Heart left ventricle (tissue), 16 donors: Measurements from ENCODE around the gene PTPRN2. TPM values are rescaled to one million over a fixed set of nuclear protein-coding genes. Genes with fewer than 3 reads are reported as not detected.

Experiments
- ATAC-seq, 4 donors: fragments of 200-7000 bp; cut with Tn5 transposase; one replicate each; pipeline ENCODE4 v1.9.1; 2020 to 2022; ENCODE audit warnings: moderate library complexity in 4 of 4, mild to moderate bottlenecking in 3 of 4, moderate number of reproducible peaks in 1 of 4
- DNase-seq, 5 donors: peaks; one replicate each; pipeline ENCODE4 v3.0.0-alpha.2; 2020
- H3K27ac ChIP-seq, 12 donors: fragments of 200-600 bp; sonication (generic) in 4 of 12; one replicate each; pipeline versions ENCODE4 v1.5.0 to v1.8.0; 2016 to 2022; ENCODE audit warnings: mild to moderate bottlenecking in 2 of 12
- H3K27me3 ChIP-seq, 9 donors: fragments of 200-600 bp; sonication (generic) in 2 of 9; one replicate each; pipeline versions ENCODE4 v1.5.1 to v1.8.0; 2016 to 2022; ENCODE audit warnings: mild to moderate bottlenecking in 3 of 9
- H3K36me3 ChIP-seq, 9 donors: fragments of 200-600 bp; sonication (generic) in 2 of 9; one replicate each; pipeline versions ENCODE4 v1.5.0 to v1.8.0; 2018 to 2022; ENCODE audit warnings: mild to moderate bottlenecking in 2 of 9
- H3K4me1 ChIP-seq, 12 donors: fragments of 200-600 bp; sonication (generic) in 4 of 12; one replicate each; pipeline versions ENCODE4 v1.5.0 to v1.8.0; 2016 to 2022; ENCODE audit warnings: mild to moderate bottlenecking in 3 of 12
- H3K4me3 ChIP-seq, 12 donors: fragments of 200-600 bp; sonication (generic) in 4 of 12; one replicate each; pipeline versions ENCODE4 v1.5.0 to v1.8.0; 2017 to 2022; ENCODE audit warnings: mild to moderate bottlenecking in 9 of 12, moderate library complexity in 4 of 12
- H3K9me3 ChIP-seq, 12 donors: fragments of 200-600 bp; sonication (generic) in 4 of 12; one replicate each; pipeline versions ENCODE4 v1.5.0 to v1.8.0; 2016 to 2022; ENCODE audit warnings: mild to moderate bottlenecking in 1 of 12
- POLR2A ChIP-seq, 2 donors: fragments of 450-650 bp; IDR thresholded peaks; one replicate each; pipeline ENCODE4 v1.6.1; 2017; ENCODE audit warnings: antibody characterized with exemption in 2 of 2, mild to moderate bottlenecking in 2 of 2, moderate library complexity in 2 of 2
- WGBS, 4 donors: extraction: QIAGEN DNeasy Blood & Tissue Kit in 2 of 4; methylation state at CpG; one replicate each; pipeline versions ENCODE4 v1.1.5 to v1.1.7; 2013 to 2018; 5-methylcytosine and 5-hydroxymethylcytosine counted together
- intact Hi-C, 10 donors: fragments of 100-400 bp; cut with DNase I; formaldehyde crosslinking; loops; one replicate each; pipeline versions ENCODE4 v1.11.1 to v1.14.2; 2022
- polyA plus RNA-seq, 2 donors: library from polyadenylated mRNA; stranded (reverse); fragments of 200-250 nt; gene quantifications; one replicate each; pipeline ENCODE4 v1.2.3, GENCODE V29; 2013
- total RNA-seq, 9 donors: library from RNA; depleted of rRNA in 2 of 9; stranded (reverse); fragments of >200 nt in 2 of 9; fragmentation: NEBNext Ultra II Directional in 3 of 9; extraction: Animal tissue kit (Norgen Biotek cat#: 25700) in 3 of 9; gene quantifications; one replicate each; pipeline versions ENCODE4 v1.1.0 to v1.2.4, GENCODE V29; 2016 to 2023
- TF ChIP-seq, protein P1 (sequence below), 12 donors: fragments of 200-600 bp; sonication (generic) in 4 of 12; IDR thresholded peaks; one replicate each; pipeline versions ENCODE4 v1.5.0 to v1.8.0; 2018 to 2022; ENCODE audit warnings: antibody characterized with exemption in 12 of 12, mild to moderate bottlenecking in 5 of 12
- donor health status: ischemic (EF 13 %, LVEDD 7.1; RV severe dilation, severe dysfunction).
- donor health status: healthy with polysubstance abuse.
- donor health status: DM: no; HTN: yes; CAD: no.
- donor health status: DM: no; HTN: no; CAD: no.
- donor health status: ischemic (EF 25% LVEDD 6.9; RV normal size, moderate dysfunction).
- donor health status: ischemic (EF 25% LVEDD 5.7; RV mildly dilated, moderate dysfunction).
- donor health status: healthy.
- donor health status: DM: yes; HTN: yes; CAD: no.
- donor health status: ischemic (EF 35%, LVEDD 5.7; RV mildly dilated, moderate dysfunction).
- donor health status: nonischemic (EF 11% LVEDD 7.7; RV severe dilation, severe dysfunction).
- donor health status: DM: yes; HTN: yes; CAD: no.
- donor health status: PGD.
- donor health status: ischemic (EF 29% LVEDD 5.4; RV normal size, mild dysfunction).
- donor health status: nonischemic (EF 23%, LVEDD 6.1; RV moderate dilation, normal function).

PTPRN2 gene
- total and polyA plus RNA-seq, 11 donors: 0.61 to 2.3 (median 1.3) TPM

DNA sequence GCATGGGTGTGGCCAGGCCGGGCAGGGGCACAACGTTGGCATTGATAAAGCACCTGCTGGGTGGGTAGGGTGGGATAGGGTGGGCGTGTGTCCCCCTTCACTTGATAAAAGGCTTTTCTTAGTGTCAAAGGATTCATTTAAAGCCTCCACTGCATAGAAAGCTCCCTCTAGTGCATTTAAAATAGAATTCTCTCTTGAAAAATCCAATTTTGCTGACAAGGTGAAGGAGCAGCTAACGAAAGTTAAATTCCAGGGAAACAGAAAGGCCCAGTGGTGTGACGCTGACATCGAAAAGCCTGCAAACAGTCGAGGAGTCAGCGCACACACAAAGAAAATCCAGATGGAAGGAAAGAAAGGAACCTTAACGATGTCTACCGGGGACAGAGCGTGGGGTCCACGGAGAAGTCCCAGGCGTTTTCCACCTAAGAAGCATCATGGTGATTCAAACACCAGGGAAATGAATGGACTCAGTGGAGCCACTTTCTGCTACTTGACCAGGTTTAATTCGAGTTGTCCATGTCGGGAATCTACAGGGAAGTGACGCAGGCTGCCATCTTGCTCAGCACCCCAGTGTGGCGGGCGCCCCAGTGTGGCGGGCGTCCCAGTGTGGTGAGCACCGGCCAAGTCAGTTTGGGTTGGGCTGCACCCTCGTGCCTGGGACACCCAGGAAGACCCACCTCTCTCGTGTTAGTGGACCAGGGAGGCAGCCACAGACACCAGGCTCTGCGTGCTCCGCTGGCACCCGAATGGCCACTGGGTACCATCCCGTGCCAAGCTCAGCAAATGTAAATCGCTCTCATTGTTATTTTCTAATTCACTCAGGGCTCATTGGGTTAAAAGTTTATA, 1033.0 kb downstream of the PTPRN2 start:
- no peak overlapping the region for H3K4me3 ChIP-seq
- no peak for TF ChIP-seq POLR2A (IDR thresholded peaks at IDR 0.05)
- TF ChIP-seq, protein P1, sequence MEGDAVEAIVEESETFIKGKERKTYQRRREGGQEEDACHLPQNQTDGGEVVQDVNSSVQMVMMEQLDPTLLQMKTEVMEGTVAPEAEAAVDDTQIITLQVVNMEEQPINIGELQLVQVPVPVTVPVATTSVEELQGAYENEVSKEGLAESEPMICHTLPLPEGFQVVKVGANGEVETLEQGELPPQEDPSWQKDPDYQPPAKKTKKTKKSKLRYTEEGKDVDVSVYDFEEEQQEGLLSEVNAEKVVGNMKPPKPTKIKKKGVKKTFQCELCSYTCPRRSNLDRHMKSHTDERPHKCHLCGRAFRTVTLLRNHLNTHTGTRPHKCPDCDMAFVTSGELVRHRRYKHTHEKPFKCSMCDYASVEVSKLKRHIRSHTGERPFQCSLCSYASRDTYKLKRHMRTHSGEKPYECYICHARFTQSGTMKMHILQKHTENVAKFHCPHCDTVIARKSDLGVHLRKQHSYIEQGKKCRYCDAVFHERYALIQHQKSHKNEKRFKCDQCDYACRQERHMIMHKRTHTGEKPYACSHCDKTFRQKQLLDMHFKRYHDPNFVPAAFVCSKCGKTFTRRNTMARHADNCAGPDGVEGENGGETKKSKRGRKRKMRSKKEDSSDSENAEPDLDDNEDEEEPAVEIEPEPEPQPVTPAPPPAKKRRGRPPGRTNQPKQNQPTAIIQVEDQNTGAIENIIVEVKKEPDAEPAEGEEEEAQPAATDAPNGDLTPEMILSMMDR (IDR thresholded peaks at IDR 0.05): no peak
- DNase-seq: peak in 2 of 5 donors; percentile 14 to 35
- intact Hi-C loops: no loop called here
- ATAC-seq: no peak
- 90 to 91% (median 90%) methylated on average over 24 to 28 of the region's 28 CpGs for WGBS, 4 donors
- H3K9me3 ChIP-seq: no peaks in the 10 kb centered on the region
- H3K27ac ChIP-seq: no peak overlapping the region
- H3K36me3 ChIP-seq: no peaks in the 10 kb centered on the region
- no peaks in the 10 kb centered on the region for H3K27me3 ChIP-seq
- no peaks in the 10 kb centered on the region for H3K4me1 ChIP-seq

DNA sequence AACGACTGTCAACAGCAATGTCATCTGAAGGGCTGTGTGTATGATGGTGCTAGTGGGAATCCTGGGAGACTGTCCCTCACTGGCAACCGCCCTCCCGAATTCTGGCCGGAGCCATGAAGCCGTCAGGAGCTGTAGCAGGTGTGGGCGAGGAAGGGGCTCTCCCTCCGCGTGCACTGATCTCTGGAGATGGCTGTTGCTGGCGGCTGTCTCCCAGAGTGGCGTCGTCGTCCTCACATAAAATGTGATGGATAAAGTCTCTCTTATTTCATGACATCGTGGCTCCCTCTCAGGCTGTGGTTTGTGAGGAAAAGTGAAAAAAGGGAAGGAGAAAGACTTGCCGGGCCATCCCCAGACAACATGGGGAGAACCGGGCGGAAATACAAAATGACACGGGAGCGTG, 1034.4 kb downstream of the PTPRN2 start:
- no peak for TF ChIP-seq POLR2A (IDR thresholded peaks at IDR 0.05)
- TF ChIP-seq, protein P1 (IDR thresholded peaks at IDR 0.05): no peak
- 84 to 89% (median 85%) methylated on average over 18 of the region's 18 CpGs for WGBS, 4 donors
- no peak for DNase-seq
- Histone ChIP-seq H3K9me3 (no peaks in the 10 kb centered on the region), H3K4me3 (no peak overlapping the region), H3K27ac (no peak overlapping the region), H3K36me3 (peaks cover 0 to 6% (median 0%) of the 10 kb centered on the region in 9 donors), H3K27me3 (no peaks in the 10 kb centered on the region), H3K4me1 (no peaks in the 10 kb centered on the region)
- ATAC-seq: no peak
- intact Hi-C loops: no loop called here

DNA sequence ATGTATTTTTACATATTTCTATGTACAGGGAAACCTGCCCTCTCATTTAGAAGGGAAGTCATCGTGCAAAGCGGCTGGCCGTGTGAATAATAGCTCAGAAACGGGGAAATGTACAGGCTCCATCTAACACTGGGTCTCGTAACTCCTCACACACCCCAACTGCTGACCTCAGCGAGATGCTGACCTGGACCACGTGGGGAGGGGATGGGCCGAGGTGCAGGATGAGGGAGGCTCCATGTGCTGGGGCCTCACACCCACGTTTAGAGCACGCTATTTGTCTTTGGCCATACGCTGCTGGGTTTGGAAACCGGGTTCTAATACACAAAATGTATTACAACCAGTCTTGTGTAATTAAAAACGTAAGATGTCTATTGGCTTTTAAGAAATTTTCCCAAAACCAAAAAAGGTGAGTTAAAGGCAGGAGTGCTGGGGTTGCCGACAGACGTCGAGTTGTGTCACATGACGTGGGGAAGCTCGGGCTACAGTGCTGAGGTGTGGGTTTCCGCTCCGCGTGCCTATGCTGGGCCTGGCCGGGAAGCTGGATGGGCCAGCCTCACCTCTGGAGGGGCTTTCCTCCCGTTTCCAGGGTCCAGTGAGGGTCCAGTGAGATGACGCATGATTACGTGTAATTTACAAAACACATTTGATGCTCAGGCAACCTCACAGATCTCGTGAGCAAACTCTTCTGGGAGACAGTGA, 1035.2 kb downstream of the PTPRN2 start:
- 87 to 90% (median 88%) methylated on average over 24 to 26 of the region's 26 CpGs for WGBS, 4 donors
- intact Hi-C loops: no loop called here
- Histone ChIP-seq H3K27ac (no peak overlapping the region), H3K27me3 (no peaks in the 10 kb centered on the region), H3K36me3 (peaks cover 0 to 14% (median 4%) of the 10 kb centered on the region in 9 donors), H3K4me3 (no peak overlapping the region), H3K4me1 (no peaks in the 10 kb centered on the region), H3K9me3 (no peaks in the 10 kb centered on the region)
- ATAC-seq: no peak
- no peak for DNase-seq
- no peak for TF ChIP-seq POLR2A (IDR thresholded peaks at IDR 0.05)
- TF ChIP-seq, protein P1 (IDR thresholded peaks at IDR 0.05): no peak
